ENCODE data around the gene PXT1. TPM values are rescaled to one million over a fixed set of nuclear protein-coding genes. Genes with fewer than 3 reads are reported as not detected.

The PXT1 gene
- total and polyA plus RNA-seq, 9 of the 15 experiments (the other 6 are each of a cell fraction or from before 2014, with no cell fraction given), result 0.09 to 0.11 (median 0.10) TPM; not detected in 5

DNA sequence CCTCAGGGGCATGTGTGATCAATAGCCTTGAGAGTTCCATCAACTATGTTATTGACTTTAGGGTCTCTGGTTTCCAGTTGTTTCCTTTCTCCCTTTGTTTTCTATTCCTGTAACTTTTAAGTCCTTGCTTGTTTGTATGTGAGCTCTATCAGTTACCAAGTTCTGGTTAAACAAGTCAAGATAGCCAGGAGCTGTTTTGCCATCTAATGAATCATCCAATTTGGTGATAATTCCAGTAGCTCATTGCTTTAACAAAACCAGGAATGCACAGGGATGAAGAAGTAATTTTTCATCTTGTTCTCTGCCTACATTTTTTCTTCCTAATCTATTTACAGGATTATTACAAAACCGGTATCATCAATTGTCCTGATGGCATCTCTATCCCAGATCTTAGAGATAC lies 36.6 kb upstream of the PXT1 start:
- Histone ChIP-seq H3K27ac (ENCODE audit: extremely low read depth, low read depth, low read length) (no peak overlapping the region), H4K20me1 (replicated peaks; ENCODE audit: control insufficient read depth, insufficient read depth, low read length) (peaks cover 16% of the 10 kb centered on the region), H3K4me2 (ENCODE audit: insufficient read depth, low read length) (no peak overlapping the region), H3K4me1 (replicated peaks in 1 of 2; ENCODE audit: control insufficient read depth in 2 of 2, insufficient read depth in 2 of 2, low read length in 2 of 2) (peaks cover 12 to 15% of the 10 kb centered on the region in 2 experiments), H3K27me3 (ENCODE audit: control insufficient read depth in 2 of 2, insufficient read depth in 2 of 2, low read length in 2 of 2) (no peaks in the 10 kb centered on the region), H3K9me3 (replicated peaks; ENCODE audit: control insufficient read depth, insufficient read depth, low read depth, low read length) (no peaks in the 10 kb centered on the region), H3K9ac (ENCODE audit: insufficient read depth in 1 of 2, low read depth in 2 of 2, low read length in 2 of 2) (no peak overlapping the region), H3K9me1 (ENCODE audit: control insufficient read depth, insufficient read depth, low read length) (no peaks in the 10 kb centered on the region), H3K36me3 (ENCODE audit: control insufficient read depth, insufficient read depth, low read length) (peaks cover 65% of the 10 kb centered on the region), H3K79me2 (ENCODE audit: control insufficient read depth, insufficient read depth, low read length) (0 out of 3 replicates have a peak, but pooled peaks cover 4% of the 10 kb centered on the region), H3K4me3 (no peak overlapping the region), H2AFZ (ENCODE audit: low read depth, low read length) (no peak overlapping the region)
- in situ Hi-C loops (cut with MboI), result no loop called here
- FAIRE-seq, result no peak
- ChIA-PET CTCF (ENCODE audit: low intra/inter-chr PET ratio) (no interaction called here), POLR2A (interaction anchor here (0.7 to 3.1 kb wide), 6 partner anchors 9 to 116 kb away, joined by 3 to 19 read pairs (median 9); no protein-coding TSS in a partner anchor)
- no peak for ATAC-seq
- BruUV-seq (replicated peaks), result no TSS peak
- no peak for DNase-seq (ENCODE audit: extremely low read depth in 1 of 4, low spot score in 3 of 4)
- TF ChIP-seq FIP1L1 (IDR thresholded peaks at IDR 0.05; ENCODE audit: low read depth, low read length, poor library complexity, severe bottlenecking) (no peak), SAP30 (IDR thresholded peaks at IDR 0.05; ENCODE audit: borderline replicate concordance, insufficient read depth, low read depth, low read length, poor library complexity, severe bottlenecking) (no peak), TEAD1 (CRISPR knock-in tag; IDR thresholded peaks at IDR 0.05) (no peak)
- intact Hi-C loops (cut with micrococcal nuclease), result loop anchor here (5.0 kb wide), 1 partner anchor 37 kb away; the partner anchor contains the start of genes KCTD20 and PXT1
- 85% methylated on average over 1 of the region's 1 CpG for WGBS (ENCODE audit: insufficient coverage, low coverage, missing lambda C conversion rate)

DNA sequence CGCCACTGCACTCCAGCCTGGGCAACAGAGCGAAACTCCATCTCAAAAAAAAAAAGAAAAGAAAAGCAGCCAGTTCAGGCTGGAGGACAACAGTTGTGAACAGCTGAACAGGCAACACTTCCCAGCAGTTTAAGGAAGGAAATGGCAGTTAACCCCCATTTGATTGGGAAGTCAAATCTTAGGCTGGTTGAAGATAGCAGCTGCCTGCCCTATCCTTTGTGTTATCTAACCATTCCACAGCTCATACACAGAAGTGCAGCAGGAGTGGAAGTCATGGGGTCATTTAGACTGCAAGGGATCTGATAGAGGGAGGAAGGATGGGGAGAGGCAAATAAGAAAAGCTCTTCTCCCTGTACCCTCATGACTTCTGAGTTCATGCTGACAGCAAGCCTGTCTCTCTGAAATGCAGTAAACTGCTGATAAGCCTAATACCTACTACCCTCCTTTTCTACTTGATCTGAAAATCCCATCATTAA lies 35.4 kb upstream of the PXT1 start:
- H4K20me1 ChIP-seq (replicated peaks; ENCODE audit: control insufficient read depth, insufficient read depth, low read length), result peaks cover 16% of the 10 kb centered on the region
- peak overlapping the region; percentile 3; the same call in 1 of the 2 replicates for H3K4me3 ChIP-seq
- H3K4me2 ChIP-seq (ENCODE audit: insufficient read depth, low read length), result peak overlapping the region; percentile 67
- peaks cover 63% of the 10 kb centered on the region for H3K36me3 ChIP-seq (ENCODE audit: control insufficient read depth, insufficient read depth, low read length)
- POLR2A ChIA-PET, result interaction anchor here (0.7 to 3.1 kb wide), 12 partner anchors 10 to 304 kb away, joined by 3 to 19 read pairs (median 5); no protein-coding TSS in a partner anchor
- peak overlapping the region in 1 of 2 experiments; percentile 18; a peak in 2 of 4 replicates for H3K9ac ChIP-seq (ENCODE audit: insufficient read depth in 1 of 2, low read depth in 2 of 2, low read length in 2 of 2)
- 17% methylated on average over 1 of the region's 2 CpGs for WGBS (ENCODE audit: insufficient coverage, low coverage, missing lambda C conversion rate)
- CTCF ChIA-PET (ENCODE audit: low intra/inter-chr PET ratio), result no interaction called here
- 0 out of 3 replicates have a peak, but pooled peaks cover 4% of the 10 kb centered on the region for H3K79me2 ChIP-seq (ENCODE audit: control insufficient read depth, insufficient read depth, low read length)
- intact Hi-C loops (cut with micrococcal nuclease) (loop anchor here (1.0 to 5.0 kb wide), 2 partner anchors 36 to 55 kb away; partner anchors contain the start of genes KCTD20 and PXT1), in situ Hi-C loops (cut with MboI) (no loop called here)
- peak; percentile 94 for ATAC-seq
- H3K4me1 ChIP-seq (replicated peaks in 1 of 2; ENCODE audit: control insufficient read depth in 2 of 2, insufficient read depth in 2 of 2, low read length in 2 of 2), result peaks cover 12 to 15% of the 10 kb centered on the region in 2 experiments
- no peaks in the 10 kb centered on the region for H3K9me3 ChIP-seq (replicated peaks; ENCODE audit: control insufficient read depth, insufficient read depth, low read depth, low read length)
- H3K9me1 ChIP-seq (ENCODE audit: control insufficient read depth, insufficient read depth, low read length), result no peaks in the 10 kb centered on the region
- H2AFZ ChIP-seq (ENCODE audit: low read depth, low read length), result no peak overlapping the region
- no peaks in the 10 kb centered on the region for H3K27me3 ChIP-seq (ENCODE audit: control insufficient read depth in 2 of 2, insufficient read depth in 2 of 2, low read length in 2 of 2)
- H3K27ac ChIP-seq (ENCODE audit: extremely low read depth, low read depth, low read length), result peak overlapping the region; percentile 24; the same call in 2 of the 3 replicates
- FAIRE-seq, result peak; percentile 91
- BruUV-seq (replicated peaks), result no TSS peak
- DNase-seq (ENCODE audit: extremely low read depth in 1 of 4, low spot score in 3 of 4), result peak; percentile 75 to 92 (median 80)
- TF ChIP-seq SUPT5H (IDR thresholded peaks at IDR 0.05) (no peak), NCOA1 (IDR thresholded peaks at IDR 0.05; ENCODE audit: low read depth) (peak; percentile 48; the same call in 1 of the 2 replicates), GABPA (tag; conservative IDR thresholded peaks at IDR 0.05; ENCODE audit: low read depth) (0 out of 2 replicates have a peak, but pooled peaks have one; percentile 22), KDM1A (IDR thresholded peaks at IDR 0.05) (peak; percentile 98), LCOR (CRISPR knock-in tag; IDR thresholded peaks at IDR 0.05) (peak; percentile 82; the same call in 1 of the 2 replicates), CBFA2T3 (IDR thresholded peaks at IDR 0.05) (peak; percentile 98), CBFA2T2 (conservative IDR thresholded peaks at IDR 0.05) (peak; percentile 95), TEAD2 (tag; IDR thresholded peaks at IDR 0.05) (no peak)
- TF ChIP-seq, protein P1, sequence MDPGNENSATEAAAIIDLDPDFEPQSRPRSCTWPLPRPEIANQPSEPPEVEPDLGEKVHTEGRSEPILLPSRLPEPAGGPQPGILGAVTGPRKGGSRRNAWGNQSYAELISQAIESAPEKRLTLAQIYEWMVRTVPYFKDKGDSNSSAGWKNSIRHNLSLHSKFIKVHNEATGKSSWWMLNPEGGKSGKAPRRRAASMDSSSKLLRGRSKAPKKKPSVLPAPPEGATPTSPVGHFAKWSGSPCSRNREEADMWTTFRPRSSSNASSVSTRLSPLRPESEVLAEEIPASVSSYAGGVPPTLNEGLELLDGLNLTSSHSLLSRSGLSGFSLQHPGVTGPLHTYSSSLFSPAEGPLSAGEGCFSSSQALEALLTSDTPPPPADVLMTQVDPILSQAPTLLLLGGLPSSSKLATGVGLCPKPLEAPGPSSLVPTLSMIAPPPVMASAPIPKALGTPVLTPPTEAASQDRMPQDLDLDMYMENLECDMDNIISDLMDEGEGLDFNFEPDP (CRISPR knock-in tag; IDR thresholded peaks at IDR 0.05), result no peak
- TF ChIP-seq, protein P2, sequence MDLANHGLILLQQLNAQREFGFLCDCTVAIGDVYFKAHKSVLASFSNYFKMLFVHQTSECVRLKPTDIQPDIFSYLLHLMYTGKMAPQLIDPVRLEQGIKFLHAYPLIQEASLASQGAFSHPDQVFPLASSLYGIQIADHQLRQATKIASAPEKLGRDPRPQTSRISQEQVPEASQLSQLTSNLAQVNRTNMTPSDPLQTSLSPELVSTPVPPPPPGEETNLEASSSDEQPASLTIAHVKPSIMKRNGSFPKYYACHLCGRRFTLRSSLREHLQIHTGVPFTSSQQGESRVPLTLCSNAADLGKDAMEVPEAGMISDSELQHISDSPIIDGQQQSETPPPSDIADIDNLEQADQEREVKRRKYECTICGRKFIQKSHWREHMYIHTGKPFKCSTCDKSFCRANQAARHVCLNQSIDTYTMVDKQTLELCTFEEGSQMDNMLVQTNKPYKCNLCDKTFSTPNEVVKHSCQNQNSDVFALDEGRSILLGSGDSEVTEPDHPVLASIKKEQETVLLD (IDR thresholded peaks at IDR 0.05), result peak; percentile 82; the same call in 1 of the 2 replicates
